Endothelial cell of hepatic sinusoid (primary cell): ENCODE results near the gene SRCIN1.

Experiments used
- in situ Hi-C: cut with HindIII; loops from 2 replicates; pipeline ENCODE4 v1.10.0; 2017; ENCODE audit warnings: low sequenced_read_pairs

Gene SRCIN1

DNA sequence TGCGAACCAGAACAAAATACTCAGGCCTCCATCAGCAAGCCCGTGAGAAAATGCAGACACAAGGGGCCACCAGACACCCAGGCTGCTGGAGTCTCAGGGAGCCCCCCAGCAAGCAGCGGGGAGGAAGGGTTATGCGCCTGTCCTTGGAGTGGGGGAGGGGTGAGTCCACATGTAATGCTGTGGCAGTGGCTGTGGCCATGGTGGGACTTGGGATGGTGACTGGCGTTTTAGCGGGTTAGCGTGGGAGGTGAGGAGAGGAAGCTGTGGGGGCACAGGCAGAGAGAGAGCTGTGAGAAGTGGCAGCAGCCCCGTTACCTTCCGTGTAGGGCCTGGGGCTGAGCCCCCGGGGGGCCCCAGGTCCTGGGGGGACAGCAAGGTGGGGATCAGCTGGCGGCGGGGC, 58.3 kb downstream of the SRCIN1 start:
- in situ Hi-C loops, result loop anchor here (25.0 kb wide), 1 partner anchor 115 kb away; the partner anchor contains the start of gene EPOP

DNA sequence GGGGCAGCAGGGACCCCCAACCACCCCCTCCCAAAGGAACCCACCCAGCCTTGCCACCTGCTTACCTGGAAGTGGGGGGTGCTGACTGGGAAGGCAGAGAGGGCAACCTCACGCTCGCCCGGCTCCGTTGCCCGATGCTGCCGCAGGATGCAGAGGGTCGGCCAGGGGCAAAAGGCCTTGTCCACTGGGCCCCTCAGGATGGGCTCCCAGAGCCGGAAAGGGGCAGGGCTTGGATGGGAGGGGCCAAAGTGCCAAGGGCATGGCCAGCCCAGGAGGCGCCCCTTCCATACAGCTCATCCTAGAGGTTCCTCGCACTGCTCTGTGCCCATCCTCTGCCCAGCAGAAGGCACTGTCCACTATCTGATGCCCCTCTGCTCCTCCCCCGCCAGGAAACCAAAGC, 59.4 kb downstream of the SRCIN1 start:
- in situ Hi-C loops, result loop anchor here (25.0 kb wide), 1 partner anchor 116 kb away; the partner anchor contains the start of gene EPOP

DNA sequence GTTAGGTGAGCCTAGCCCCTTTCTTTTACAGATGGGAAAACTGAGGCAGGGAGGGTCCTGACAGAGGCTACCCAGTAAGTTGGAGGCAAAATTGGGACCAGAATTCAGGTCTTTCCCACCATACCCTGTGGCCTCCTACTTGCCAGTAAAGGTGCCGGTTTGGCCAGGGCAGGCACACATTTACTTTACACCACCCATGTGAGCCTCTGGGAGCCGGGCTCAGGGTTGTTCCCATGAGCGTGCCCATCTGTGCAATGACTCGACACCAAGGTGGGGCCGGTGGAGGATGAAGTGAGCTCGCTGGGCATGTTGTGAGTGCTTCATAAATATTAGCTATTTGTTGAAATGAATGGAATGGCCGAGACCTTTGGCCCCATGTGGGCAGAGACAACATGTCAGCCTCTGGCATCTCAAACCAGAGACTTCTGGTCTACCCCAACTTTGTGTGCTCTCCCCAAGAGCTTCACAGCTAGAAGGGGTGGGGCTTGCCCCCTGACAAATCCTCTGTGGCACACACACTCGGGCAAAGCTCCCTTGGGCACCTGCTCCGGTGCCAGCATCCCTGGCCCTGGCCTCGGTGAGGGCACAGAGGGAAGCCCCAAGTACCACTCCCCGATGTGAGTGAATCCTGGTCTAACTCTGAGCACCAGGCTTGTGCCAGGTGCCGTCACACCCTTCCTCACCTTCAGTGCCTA, 60.1 kb downstream of the SRCIN1 start:
- in situ Hi-C loops, result loop anchor here (25.0 kb wide), 1 partner anchor 117 kb away; the partner anchor contains the start of gene EPOP

DNA sequence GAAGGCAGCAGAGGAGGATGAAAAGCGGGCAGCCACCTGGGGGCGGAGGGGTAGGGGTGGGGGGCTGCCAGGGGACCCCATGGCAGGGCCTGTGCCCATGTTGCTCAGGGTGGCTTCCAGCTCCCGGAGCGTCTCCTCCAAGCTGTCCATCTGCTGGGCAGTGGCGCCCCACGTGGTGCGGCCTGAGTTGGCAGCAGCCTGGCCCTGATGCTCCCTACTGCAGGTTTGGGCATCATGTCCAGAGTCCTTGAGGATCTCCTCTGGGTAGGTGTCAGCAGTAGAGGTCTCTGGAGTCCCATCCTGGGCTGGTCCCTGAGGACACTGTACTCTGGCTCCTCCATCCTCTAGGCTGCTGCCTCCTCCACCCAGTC, 60.9 kb downstream of the SRCIN1 start:
- in situ Hi-C loops, result loop anchor here (25.0 kb wide), 1 partner anchor 117 kb away; the partner anchor contains the start of gene EPOP

DNA sequence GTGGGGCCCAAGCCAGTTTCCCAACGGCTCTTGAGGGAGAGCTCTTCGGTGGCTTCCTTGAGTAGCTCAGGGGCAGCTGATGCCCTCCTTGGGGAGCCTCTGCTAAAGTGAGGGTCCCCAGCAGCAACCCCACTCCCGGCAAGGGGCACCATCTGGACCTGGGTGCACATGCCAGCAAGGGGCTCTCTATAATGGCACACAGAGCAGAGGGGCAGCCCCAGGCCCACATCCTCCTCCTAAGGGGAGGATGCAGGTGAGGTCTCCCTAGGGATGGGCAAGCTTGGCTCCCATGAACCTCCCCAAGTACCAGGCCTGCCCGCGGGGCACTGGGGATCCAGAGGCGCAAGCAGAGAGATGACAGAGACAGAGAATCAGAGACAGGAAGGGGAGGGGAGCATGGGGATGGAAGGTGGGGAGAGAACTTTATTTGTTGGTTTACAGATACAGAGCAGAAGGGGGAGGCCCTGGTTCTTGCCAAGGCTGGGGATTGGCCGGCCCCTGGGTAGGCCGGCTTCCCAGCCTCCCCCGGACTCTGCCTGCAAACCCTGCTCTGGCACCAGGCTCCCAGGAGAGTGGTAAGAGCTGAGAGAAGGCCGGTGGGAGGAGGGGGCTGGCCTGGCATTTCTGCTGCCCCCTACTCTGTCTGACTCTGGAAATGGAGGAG, 61.4 kb downstream of the SRCIN1 start:
- in situ Hi-C loops, result loop anchor here (25.0 kb wide), 1 partner anchor 118 kb away; the partner anchor contains the start of gene EPOP

DNA sequence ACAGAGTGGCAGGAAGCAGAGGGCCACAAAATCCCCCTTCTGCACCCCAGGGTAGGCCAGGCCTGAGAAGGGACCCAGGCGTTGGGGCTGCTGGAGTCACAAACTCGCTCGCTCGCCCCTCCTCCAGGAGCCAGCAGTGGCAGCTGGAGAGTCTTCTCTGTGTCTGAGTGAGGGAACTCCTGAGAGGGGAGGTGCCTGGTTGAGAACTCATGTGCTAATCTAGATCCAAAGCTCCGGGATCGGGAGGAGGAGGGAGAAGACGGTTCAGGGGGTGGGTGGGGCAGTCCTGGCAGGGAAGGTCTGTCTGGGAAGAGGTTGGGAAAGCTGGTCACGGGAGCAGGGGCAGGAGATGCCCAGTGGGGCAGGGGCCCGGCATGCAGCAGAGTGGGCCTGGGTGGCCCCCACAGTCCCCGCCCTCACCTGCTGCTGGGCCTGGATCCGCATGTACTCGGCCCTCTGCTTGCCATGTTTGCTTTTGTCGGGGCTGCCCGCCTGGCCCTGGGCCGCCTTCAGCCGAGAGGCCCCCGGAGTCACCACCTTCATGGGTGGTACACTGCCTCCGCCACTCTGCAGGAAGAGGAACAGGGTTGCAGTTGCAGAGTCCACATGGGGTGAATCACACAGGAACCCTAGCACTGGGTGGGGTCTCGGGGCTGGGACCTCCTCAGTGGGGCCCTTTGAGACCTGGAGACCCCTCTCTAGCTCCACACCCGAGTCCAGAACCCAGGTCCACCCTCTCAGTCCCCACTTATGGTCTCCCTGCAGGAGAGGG, 62.2 kb downstream of the SRCIN1 start:
- in situ Hi-C loops, result loop anchor here (25.0 kb wide), 1 partner anchor 119 kb away; the partner anchor contains the start of gene EPOP

DNA sequence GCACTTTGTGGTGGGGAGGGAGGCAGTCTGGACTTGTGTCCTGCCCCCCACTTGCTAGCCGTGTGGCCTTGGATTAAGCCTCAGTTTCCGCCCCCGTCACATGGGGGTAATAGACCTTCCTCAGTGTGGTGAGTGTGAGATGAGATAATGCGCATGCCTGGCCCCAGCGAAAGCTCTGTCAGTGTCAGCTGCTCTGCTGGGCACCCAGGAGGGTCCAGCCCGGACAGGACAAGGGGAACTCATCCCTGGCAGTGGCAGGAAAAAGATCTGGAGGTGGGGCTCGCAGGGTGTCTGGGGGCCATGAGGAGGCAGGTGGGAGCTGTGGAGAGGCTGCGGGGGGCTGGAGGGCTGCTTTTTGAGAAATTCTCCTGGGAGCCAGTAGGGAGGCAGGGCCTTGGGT, 63.5 kb downstream of the SRCIN1 start:
- in situ Hi-C loops, result loop anchor here (25.0 kb wide), 1 partner anchor 120 kb away; the partner anchor contains the start of gene EPOP

DNA sequence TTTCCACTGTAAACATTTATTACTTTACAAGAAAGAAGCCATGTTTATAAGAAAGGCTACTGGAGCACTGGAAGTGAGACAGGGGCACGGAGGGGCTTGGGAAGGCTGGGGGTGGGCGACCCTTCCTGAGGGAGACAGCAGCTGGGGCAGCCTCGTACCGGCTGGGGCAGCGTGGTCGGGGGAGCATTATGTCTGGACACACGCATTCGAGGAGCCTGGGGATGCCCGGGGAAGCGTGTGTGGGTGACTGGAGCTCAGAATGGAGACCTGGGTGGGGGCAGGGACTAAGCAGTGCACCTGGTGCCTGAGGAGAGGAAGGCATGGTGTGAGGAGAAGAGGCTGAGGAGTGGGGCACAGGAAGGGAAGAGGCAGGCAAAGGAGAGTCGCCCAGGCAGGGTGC, 64.5 kb downstream of the SRCIN1 start:
- in situ Hi-C loops, result loop anchor here (25.0 kb wide), 1 partner anchor 121 kb away; the partner anchor contains the start of gene EPOP

DNA sequence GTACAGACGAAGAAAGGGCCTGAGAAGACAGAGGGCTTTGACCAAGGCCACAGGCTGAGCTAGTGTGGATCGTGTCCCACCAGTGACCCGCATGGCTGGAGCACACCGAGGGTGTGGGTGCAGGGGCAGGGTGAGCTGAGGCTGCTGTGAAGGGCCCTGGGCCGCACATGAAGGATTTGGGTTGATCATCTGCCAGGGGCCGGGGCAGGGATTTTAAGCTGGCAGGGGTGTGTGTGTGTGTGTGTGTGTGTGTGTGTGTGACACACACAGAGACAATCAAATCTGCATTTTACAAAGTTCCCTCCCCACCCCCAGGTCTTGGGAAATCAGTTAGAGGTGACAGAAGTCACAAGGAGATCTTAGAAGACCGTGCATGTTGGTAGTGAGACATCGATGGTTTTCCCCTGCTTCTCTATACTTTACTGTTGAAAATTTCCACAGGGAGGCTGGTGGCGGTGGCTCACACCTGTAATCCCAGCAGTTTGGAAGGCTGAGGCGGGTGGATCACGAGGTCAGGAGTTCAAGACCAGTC, 65.2 kb downstream of the SRCIN1 start:
- in situ Hi-C loops, result loop anchor here (25.0 kb wide), 1 partner anchor 122 kb away; the partner anchor contains the start of gene EPOP

DNA sequence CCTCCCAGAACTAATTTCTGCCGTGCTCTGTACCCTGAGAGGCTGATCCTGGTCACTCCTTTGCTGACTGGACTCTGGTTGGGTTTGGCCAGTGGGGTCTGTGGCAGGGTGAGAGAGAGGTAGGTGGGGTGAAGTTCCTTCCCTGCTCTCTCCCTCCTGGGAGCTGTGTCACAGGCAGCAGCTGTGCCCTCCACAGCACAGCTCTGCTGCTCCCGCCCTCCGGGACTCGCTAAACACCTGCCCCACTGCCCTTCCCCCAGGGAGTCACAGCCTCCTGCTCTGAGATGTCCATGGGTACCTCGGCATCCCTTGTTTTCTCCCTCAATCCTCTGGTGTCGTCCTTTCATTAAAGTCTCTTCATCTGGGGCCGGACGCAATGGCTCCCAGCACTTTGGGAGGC, 66.4 kb downstream of the SRCIN1 start:
- in situ Hi-C loops, result loop anchor here (25.0 kb wide), 1 partner anchor 123 kb away; the partner anchor contains the start of gene EPOP

DNA sequence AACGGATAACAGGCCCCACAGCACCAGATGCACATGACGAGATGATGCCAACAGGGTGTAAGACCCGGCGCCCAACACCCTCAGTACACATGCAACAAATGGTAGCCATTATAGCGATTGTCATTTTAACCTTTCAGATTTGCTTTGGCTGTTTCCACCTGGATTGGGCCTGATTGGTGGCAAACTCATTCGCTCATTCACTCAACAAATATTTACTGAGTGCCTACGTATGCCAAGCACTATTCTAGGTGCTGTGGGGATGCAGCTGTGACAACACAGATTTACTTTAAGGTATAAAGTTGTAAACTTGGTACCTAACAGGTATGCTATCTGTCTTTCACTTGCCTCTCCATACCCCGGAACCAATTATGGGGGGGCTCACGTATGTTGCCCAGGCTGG, 66.8 kb downstream of the SRCIN1 start:
- in situ Hi-C loops, result loop anchor here (25.0 kb wide), 1 partner anchor 123 kb away; the partner anchor contains the start of gene EPOP

DNA sequence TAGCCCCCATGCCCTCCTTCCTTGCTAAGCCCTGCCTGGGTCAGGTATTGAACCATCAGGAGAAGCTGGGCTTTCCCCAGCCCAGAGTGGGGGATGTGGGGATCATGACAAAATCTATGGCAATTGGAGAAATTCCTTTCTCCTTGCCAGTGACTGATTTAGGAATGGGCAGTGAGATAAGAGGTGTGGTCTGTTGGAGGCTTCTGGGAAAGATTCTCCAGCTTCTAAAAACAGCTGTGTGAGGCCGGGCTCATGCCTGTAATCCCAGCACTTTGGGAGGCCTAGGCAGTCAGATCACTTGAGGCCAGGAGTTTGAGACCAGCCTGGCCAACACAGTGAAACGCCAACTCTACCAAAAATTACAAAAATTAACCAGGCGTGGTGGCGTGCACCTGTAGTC, 69.1 kb downstream of the SRCIN1 start:
- in situ Hi-C loops, result loop anchor here (25.0 kb wide), 1 partner anchor 126 kb away; the partner anchor contains the start of gene EPOP

DNA sequence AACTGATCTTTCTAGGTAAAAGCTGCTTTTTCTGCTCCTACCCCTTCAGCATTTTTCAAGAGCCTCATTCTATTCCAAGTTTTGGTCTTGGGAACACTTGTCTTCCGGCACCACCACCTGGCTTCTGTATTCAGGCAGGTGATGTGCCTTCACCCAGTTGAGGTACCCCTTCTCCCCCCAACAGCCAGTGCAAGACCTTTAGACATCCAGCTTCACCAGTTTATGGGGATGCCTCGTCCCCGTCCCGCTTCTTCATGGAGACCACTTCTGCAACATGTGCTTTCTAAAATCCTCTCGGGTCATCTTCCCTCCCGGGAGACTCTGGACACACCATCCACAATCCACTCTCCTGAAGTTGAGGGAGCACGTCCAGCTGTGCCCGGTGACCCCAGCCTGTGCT, 69.9 kb downstream of the SRCIN1 start:
- in situ Hi-C loops, result loop anchor here (25.0 kb wide), 1 partner anchor 126 kb away; the partner anchor contains the start of gene EPOP

DNA sequence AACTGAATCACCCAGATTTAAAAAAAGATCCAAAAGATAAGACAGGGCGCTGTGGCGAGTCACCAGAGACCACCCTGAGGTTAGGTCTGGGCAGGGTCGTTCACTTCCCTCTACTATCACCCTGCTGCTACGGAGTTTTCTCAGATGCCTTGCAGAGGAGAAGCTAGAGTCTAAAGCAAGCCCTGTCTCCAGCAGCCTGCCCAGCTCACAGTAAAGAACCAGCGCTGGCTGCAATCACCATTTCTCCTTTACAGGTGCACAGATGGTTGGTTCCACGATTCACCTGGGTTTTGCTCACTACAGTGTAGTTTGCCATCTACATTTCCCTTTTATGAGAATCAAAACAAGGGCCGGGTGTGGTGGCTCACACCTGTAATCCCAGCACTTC, 71.3 kb downstream of the SRCIN1 start:
- in situ Hi-C loops, result loop anchor here (25.0 kb wide), 1 partner anchor 128 kb away; the partner anchor contains the start of gene EPOP

DNA sequence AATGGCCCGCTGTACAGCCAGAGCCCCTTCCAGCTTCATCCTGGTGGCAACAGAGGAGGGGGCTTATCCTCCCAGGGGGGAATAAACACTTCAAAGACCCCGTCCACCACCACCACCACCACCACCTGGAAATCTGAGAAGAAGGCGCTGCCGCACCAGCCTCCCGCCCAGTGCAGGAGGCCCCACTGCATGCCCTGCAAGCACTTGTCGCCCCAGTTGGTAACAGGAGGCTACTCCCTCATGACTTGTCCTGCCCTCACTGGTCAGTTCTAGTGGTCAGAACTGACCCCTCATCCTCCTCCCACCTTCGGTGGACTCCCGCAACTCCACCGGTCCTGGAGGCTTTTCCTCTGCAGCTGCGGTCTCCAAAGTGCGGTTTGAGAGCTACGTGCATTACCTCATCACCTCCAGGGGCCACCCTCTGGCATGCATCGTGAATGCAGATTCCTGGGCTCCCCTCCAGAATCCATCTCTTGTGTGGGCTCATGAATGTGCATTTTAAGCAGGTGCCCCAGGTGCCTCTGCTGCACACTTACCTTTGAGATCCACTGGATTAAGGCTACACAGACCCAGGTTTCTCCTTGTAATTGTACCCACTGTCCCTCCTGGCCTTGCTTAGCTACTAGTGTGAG, 71.8 kb downstream of the SRCIN1 start:
- in situ Hi-C loops, result loop anchor here (25.0 kb wide), 1 partner anchor 128 kb away; the partner anchor contains the start of gene EPOP

DNA sequence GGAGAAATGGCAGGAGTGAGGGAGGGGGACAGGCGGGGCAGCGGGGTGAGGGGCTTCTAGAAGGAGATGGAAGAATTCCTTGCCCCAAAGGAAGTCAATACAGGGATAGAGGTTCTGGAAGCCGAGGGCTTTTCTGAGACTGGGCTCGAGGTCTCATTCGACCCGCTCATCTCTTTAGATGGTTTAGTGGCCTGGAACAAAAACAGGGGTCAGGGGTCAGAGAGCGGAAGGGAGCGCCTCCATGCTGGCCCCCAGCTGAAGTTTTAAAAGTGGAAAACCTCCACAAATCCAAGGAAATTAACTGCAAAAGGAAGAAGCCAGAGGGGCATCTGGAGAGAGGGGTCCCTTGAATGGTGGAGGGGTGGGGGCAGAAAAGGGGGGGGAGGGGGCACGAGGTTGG, 72.5 kb downstream of the SRCIN1 start:
- in situ Hi-C loops, result loop anchor here (25.0 kb wide), 1 partner anchor 129 kb away; the partner anchor contains the start of gene EPOP

DNA sequence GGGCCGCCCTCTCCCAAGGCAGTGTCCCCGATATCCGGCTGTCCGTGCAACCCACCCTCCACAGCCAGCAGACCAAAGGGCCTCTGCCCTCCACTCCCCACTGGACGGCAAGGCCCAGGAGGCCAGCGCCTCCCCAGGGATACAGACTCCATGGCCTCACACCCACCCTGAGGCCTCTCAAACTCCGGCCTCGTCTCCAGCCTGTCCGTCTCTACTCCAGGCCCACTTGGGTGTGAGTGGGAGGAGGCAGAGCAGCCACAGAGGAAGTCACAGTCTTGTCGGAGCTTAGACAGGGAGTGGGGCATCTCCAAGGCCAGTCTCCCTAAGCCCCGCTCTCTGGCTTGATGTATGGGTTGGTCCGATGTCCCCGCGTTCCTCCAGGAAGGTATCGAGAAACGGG, 73.3 kb downstream of the SRCIN1 start:
- in situ Hi-C loops, result loop anchor here (25.0 kb wide), 1 partner anchor 130 kb away; the partner anchor contains the start of gene EPOP

DNA sequence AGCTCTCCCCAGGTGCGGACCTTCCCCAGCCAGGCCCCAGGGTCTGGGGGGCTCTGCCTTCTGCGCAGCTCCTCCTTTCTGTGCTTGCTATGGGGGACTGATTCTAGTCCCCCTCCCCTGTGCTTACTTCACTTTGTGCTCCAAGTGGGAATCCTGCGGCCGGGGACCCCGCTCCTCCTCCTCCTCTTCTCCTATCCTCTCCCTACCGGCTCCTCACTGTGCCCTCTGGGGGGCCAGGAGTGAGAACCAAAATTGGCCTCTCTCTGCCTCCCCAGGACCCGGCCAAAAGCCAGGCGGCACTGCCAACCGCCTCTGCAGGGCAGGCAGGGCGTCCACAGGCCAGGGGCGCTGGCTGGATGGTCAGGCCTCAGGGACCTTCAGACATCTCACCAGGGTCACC, 74.0 kb downstream of the SRCIN1 start:
- in situ Hi-C loops, result loop anchor here (25.0 kb wide), 1 partner anchor 131 kb away; the partner anchor contains the start of gene EPOP

DNA sequence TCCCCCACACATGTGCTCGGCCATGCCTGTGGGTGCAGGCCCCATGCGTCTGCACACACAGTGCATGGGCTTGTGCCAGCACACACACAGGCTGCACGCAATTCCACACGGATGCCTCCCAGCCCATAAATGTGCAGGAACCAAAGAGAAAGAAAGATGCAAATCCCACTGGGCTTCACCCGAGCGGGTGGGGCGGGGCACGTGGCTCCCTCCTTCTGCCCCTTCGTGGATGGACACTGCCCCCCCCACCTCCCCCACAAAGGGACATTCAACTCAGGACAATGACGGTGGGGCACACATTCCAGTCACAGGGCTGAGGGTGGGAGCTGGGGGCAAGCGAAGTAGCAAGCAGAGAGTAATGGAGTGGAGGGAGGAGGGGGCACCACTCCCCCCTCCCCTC, 74.9 kb downstream of the SRCIN1 start:
- in situ Hi-C loops, result loop anchor here (25.0 kb wide), 1 partner anchor 131 kb away; the partner anchor contains the start of gene EPOP

DNA sequence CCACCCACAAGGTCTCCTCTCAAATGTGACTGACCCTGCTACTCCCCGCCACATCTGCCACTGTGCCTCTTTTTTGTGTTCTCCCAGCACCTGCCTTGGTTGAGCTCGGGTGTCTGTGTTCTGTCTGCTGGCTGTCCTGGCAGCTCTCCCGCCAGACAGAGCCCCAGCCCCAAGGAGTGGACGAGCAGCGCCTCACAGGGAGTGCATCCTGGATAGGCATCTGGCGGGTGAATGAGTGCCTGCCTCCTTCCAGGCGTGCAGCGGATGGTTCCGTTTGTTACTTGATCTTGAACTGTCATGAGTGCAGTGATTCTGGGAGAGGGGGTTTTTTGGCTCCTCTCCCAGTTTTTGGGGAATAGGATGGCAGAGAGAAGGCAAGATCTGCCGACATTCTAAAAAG, 77.6 kb downstream of the SRCIN1 start:
- in situ Hi-C loops, result loop anchor here (25.0 kb wide), 1 partner anchor 134 kb away; the partner anchor contains the start of gene EPOP
